ENCODE results near the gene CDH4.

The CDH4 gene

GRCh38 chr20:61753987-61754956, 502.2 kb downstream of the CDH4 start:
- TF ChIP-seq CTCF (conservative IDR thresholded peaks at IDR 0.05; ENCODE audit: low read depth, low read length), result no peak
- H3K4me3 ChIP-seq (ENCODE audit: low read length), result no peak overlapping the region
- no peak for DNase-seq (ENCODE audit: low read depth)

DNA sequence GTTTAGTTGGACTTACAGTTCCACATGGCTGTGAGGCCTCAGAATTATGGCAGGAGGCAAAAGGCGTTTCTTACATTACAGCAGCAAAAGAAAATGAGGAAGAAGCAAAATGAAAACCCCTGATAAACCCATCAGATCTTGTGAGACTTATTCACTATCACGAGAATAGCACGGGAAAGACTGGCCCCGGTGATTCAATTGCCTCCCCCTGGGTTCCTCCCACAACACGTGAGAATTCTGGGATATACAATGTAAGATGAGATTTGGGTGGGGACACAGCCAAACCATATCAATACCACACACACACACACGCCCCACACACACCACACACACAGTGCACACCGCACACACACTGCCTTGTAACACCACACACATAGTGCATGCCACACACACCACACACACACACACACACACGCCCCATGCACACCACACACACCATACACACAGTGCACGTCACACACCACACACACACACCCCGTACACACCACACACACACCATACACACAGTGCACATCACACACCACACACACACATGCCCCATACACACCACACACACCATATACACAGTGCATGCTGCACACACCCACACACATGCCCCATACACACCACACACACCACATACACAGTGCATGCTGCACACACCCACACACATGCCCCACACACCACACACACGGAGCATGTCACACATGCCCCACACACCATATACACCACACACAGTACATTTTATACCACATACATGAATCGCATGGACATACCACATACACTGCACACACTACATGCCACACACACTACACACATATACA, 503.1 kb downstream of the CDH4 start:
- no peak for TF ChIP-seq CTCF (conservative IDR thresholded peaks at IDR 0.05; ENCODE audit: low read depth, low read length)
- no peak for DNase-seq (ENCODE audit: low read depth)
- no peak overlapping the region for H3K4me3 ChIP-seq (ENCODE audit: low read length)

DNA sequence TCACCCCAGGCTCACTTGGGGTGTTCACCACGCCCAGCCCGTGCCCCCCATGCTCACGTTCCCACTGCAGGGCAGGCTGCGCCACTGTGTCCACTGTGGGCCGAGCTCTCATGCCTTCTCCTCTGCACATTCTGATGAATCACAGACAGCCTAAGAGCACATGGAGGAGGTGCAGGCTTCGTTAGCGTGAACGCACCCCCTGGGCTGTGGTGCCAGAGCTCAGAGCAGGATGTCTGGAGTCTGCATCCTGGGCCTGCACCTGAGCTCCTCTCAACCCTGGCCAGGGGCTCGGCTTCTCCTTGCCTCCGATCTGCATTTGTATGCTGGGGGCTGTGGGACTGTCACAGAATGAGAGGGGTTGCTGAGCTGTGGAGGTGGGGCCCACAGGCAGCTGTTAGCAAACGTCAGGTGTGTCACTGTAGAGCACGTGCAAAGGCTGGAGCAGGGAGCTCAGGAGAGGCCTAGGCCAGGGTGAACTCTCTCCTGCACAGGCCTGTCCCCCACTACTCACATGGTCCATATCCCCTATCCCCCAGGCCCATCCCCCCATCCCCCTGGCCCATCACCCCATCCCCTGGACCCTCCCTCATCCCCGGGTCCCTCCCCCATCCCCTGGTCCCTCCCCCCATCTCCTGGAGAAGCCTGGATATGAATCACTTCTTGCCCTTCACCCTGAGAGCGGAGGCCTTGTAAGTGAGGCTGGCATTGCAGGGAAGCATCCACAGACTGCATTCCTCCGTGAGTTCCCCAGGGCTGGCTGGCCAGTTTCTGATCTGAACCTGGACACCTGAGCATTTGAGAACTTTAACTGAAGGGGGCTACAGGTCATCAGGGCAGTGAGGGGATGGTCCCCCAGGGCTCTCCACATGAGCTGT, 504.1 kb downstream of the CDH4 start:
- H3K4me3 ChIP-seq (ENCODE audit: low read length), result no peak overlapping the region
- DNase-seq (ENCODE audit: low read depth), result no peak
- no peak for TF ChIP-seq CTCF (conservative IDR thresholded peaks at IDR 0.05; ENCODE audit: low read depth, low read length)

- H3K4me3 ChIP-seq (ENCODE audit: low read length), result no peak overlapping the region
- TF ChIP-seq CTCF (conservative IDR thresholded peaks at IDR 0.05; ENCODE audit: low read depth, low read length), result no peak
- no peak for DNase-seq (ENCODE audit: low read depth)
These were observed 505.1 kb downstream of the CDH4 start for GRCh38 chr20:61756966-61757677.

- no peak for TF ChIP-seq CTCF (conservative IDR thresholded peaks at IDR 0.05; ENCODE audit: low read depth, low read length)
- DNase-seq (ENCODE audit: low read depth), result no peak
- no peak overlapping the region for H3K4me3 ChIP-seq (ENCODE audit: low read length)
These were observed 505.9 kb downstream of the CDH4 start for GRCh38 chr20:61757678-61758563.
